Ishikawa (cell line): Measurements from ENCODE around the gene ZCCHC9.

Experiments used
- CEBPB ChIP-seq: IDR thresholded peaks from 2 replicates; pipeline ENCODE4 v1.6.1; 2012
- EGR1 ChIP-seq: IDR thresholded peaks from 2 replicates; pipeline ENCODE4 v1.6.1; 2012
- EP300 ChIP-seq: IDR thresholded peaks from 2 replicates; pipeline ENCODE4 v1.6.1; 2012; ENCODE audit warnings: borderline replicate concordance
- FOXM1 ChIP-seq: IDR thresholded peaks from 2 replicates; pipeline ENCODE4 v1.6.1; 2012; ENCODE audit warnings: low read depth, borderline replicate concordance
- MAX ChIP-seq: IDR thresholded peaks from 2 replicates; pipeline ENCODE4 v1.6.1; 2012
- NFIC ChIP-seq: IDR thresholded peaks from 2 replicates; pipeline ENCODE4 v1.6.1; 2012
- RAD21 ChIP-seq: IDR thresholded peaks from 2 replicates; pipeline ENCODE4 v1.6.1; 2012; ENCODE audit warnings: low read depth
- REST ChIP-seq: IDR thresholded peaks from 2 replicates; pipeline ENCODE4 v1.6.1; 2012; ENCODE audit warnings: low read depth, mild to moderate bottlenecking
- TAF1 ChIP-seq: IDR thresholded peaks from 2 replicates; pipeline ENCODE4 v1.6.1; 2012; ENCODE audit warnings: low read depth, mild to moderate bottlenecking
- TCF12 ChIP-seq: IDR thresholded peaks from 2 replicates; pipeline ENCODE4 v1.6.1; 2012; ENCODE audit warnings: low read depth
- TEAD4 ChIP-seq: IDR thresholded peaks from 2 replicates; pipeline ENCODE4 v1.6.1; 2012
- USF1 ChIP-seq: IDR thresholded peaks from 2 replicates; pipeline ENCODE4 v1.6.1; 2012
- YY1 ChIP-seq: IDR thresholded peaks from 2 replicates; pipeline ENCODE4 v1.6.1; 2012; ENCODE audit warnings: low read depth
- ZBTB7A ChIP-seq: IDR thresholded peaks from 2 replicates; pipeline ENCODE4 v1.6.1; 2012; ENCODE audit warnings: low read depth

GRCh38 chr5:81344736-81345135 is 43.3 kb downstream of the ZCCHC9 start:
- TF ChIP-seq TAF1 (no peak), TCF12 (no peak), EP300 (no peak), ZBTB7A (no peak), REST (no peak), TEAD4 (no peak), CEBPB (no peak), NFIC (no peak), RAD21 (no peak), EGR1 (no peak), USF1 (no peak), MAX (no peak), YY1 (no peak), FOXM1 (no peak)
